ENCODE data around the gene IQGAP2. TPM values are rescaled to one million over a fixed set of nuclear protein-coding genes. Genes with fewer than 3 reads are reported as not detected.

Gene IQGAP2
- total RNA-seq, 6 donors from 2014 or later, result 24.3 to 57.6 (median 28.9) TPM

DNA sequence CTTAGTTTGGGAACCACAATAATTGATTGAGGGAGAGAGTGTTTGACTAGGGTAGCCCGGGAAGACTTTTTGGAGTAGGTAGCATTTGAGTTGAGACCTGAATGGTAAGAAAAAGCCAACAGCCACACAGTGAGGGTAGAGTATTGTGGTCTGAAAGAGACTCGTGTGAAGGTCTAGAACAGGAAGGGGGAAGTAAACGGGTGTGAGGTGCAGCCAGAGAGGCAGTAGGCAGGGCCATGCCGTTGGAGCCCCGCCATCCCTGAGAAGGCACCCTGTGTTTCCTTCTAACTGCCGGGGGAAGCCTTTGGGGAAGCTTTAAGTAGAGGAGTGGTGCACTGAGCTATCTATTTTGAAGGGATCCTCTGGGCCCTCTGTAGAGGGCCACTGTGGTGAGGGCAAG lies 223.7 kb downstream of the IQGAP2 start:
- peak; percentile 24 to 46 for ATAC-seq (ENCODE audit: low FRiP score in 2 of 2)
- no peaks in the 10 kb centered on the region for H3K27me3 ChIP-seq
- H3K9me3 ChIP-seq, result no peaks in the 10 kb centered on the region
- peaks cover 0 to 4% (median 2%) of the 10 kb centered on the region in 4 donors for H3K4me1 ChIP-seq
- no peaks in the 10 kb centered on the region for H3K36me3 ChIP-seq
- no peak overlapping the region for H3K27ac ChIP-seq
- no peak for DNase-seq
- 64 to 68% methylated on average over 6 of the region's 6 CpGs for WGBS, 2 donors
- no peak for TF ChIP-seq POLR2A (IDR thresholded peaks at IDR 0.05)
- TF ChIP-seq, protein P1, sequence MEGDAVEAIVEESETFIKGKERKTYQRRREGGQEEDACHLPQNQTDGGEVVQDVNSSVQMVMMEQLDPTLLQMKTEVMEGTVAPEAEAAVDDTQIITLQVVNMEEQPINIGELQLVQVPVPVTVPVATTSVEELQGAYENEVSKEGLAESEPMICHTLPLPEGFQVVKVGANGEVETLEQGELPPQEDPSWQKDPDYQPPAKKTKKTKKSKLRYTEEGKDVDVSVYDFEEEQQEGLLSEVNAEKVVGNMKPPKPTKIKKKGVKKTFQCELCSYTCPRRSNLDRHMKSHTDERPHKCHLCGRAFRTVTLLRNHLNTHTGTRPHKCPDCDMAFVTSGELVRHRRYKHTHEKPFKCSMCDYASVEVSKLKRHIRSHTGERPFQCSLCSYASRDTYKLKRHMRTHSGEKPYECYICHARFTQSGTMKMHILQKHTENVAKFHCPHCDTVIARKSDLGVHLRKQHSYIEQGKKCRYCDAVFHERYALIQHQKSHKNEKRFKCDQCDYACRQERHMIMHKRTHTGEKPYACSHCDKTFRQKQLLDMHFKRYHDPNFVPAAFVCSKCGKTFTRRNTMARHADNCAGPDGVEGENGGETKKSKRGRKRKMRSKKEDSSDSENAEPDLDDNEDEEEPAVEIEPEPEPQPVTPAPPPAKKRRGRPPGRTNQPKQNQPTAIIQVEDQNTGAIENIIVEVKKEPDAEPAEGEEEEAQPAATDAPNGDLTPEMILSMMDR (IDR thresholded peaks at IDR 0.05), result no peak
- no peak for TF ChIP-seq POLR2AphosphoS5 (IDR thresholded peaks at IDR 0.05)
- TF ChIP-seq EP300 (IDR thresholded peaks at IDR 0.05), result no peak
- H3K4me3 ChIP-seq, result no peak overlapping the region

GRCh38 chr5:76634661-76635060 lies 231.6 kb downstream of the IQGAP2 start:
- 46 to 99% methylated on average over 4 of the region's 4 CpGs for WGBS, 2 donors

GRCh38 chr5:76637490-76637889 lies 234.4 kb downstream of the IQGAP2 start:
- ATAC-seq (ENCODE audit: low FRiP score in 2 of 2) (no peak), DNase-seq (no peak)
- Histone ChIP-seq H3K27ac (no peak overlapping the region), H3K27me3 (no peaks in the 10 kb centered on the region), H3K4me1 (peaks cover 0 to 6% (median 0%) of the 10 kb centered on the region in 4 donors), H3K9me3 (no peaks in the 10 kb centered on the region), H3K4me3 (no peak overlapping the region), H3K36me3 (peaks cover 0 to 4% (median 0%) of the 10 kb centered on the region in 4 donors)
- WGBS, 2 donors, result 92% methylated on average over 2 of the region's 2 CpGs
- TF ChIP-seq, protein P1 (IDR thresholded peaks at IDR 0.05), result no peak
- TF ChIP-seq POLR2A (IDR thresholded peaks at IDR 0.05), result no peak
- TF ChIP-seq POLR2AphosphoS5 (IDR thresholded peaks at IDR 0.05), result no peak
- TF ChIP-seq EP300 (IDR thresholded peaks at IDR 0.05), result no peak

More at GRCh38 chr5:76634661-76635060, 231.6 kb downstream of the IQGAP2 start:
- Histone ChIP-seq H3K36me3 (no peaks in the 10 kb centered on the region), H3K27ac (no peak overlapping the region), H3K9me3 (no peaks in the 10 kb centered on the region), H3K27me3 (no peaks in the 10 kb centered on the region), H3K4me1 (peaks cover 0 to 6% (median 0%) of the 10 kb centered on the region in 4 donors), H3K4me3 (no peak overlapping the region)
- ATAC-seq (ENCODE audit: low FRiP score in 2 of 2) (no peak), DNase-seq (no peak)
- TF ChIP-seq POLR2A (IDR thresholded peaks at IDR 0.05), result no peak
- TF ChIP-seq POLR2AphosphoS5 (IDR thresholded peaks at IDR 0.05), result no peak
- no peak for TF ChIP-seq EP300 (IDR thresholded peaks at IDR 0.05)
- TF ChIP-seq, protein P1 (IDR thresholded peaks at IDR 0.05), result no peak

GRCh38 chr5:76638479-76638878 lies 235.4 kb downstream of the IQGAP2 start:
- H3K4me3 ChIP-seq, result no peak overlapping the region
- WGBS, 2 donors, result 47 to 81% methylated on average over 1 of the region's 1 CpG
- TF ChIP-seq POLR2AphosphoS5 (IDR thresholded peaks at IDR 0.05) (no peak), POLR2A (IDR thresholded peaks at IDR 0.05) (no peak), EP300 (IDR thresholded peaks at IDR 0.05) (no peak)
- TF ChIP-seq, protein P1 (IDR thresholded peaks at IDR 0.05), result no peak
- ATAC-seq (ENCODE audit: low FRiP score in 2 of 2), result no peak
- H3K27me3 ChIP-seq, result no peaks in the 10 kb centered on the region
- no peaks in the 10 kb centered on the region for H3K9me3 ChIP-seq
- H3K4me1 ChIP-seq, result peaks cover 0 to 6% (median 0%) of the 10 kb centered on the region in 4 donors
- no peak overlapping the region for H3K27ac ChIP-seq
- no peak for DNase-seq
- H3K36me3 ChIP-seq, result peaks cover 0 to 6% (median 0%) of the 10 kb centered on the region in 4 donors

DNA sequence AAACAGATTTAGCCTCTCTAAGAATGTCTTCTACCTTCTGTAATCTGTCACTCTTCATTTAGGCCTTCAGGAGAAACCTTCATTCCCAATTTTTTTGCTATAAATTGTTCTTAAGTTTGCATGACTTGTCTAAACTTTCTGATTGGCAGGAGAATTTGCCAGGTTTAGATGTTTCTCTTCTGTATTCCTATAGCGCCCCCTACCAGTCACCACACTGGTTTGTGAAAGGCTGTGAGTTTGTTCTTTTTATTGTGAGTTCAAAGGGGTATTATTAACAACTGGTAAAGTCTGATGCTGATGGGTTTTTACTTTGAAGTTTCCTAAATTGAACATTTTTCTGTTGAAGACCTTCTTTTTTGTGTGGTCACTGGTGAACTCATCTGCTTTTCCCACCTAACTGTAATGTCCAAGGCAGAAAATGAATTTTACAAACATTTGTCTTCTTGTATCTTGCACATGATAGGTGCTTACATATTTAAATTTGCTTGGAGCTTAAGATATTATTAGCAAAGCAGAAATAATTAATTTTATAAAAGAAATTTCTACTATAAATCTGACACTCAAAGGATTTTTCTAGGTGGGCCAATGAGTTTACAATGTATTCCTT lies 238.5 kb downstream of the IQGAP2 start:
- WGBS, 2 donors, result 8 to 14% methylated on average over 1 of the region's 1 CpG
- Histone ChIP-seq H3K4me1 (peaks cover 0 to 6% (median 0%) of the 10 kb centered on the region in 4 donors), H3K4me3 (no peak overlapping the region), H3K27ac (no peak overlapping the region), H3K9me3 (no peaks in the 10 kb centered on the region), H3K36me3 (peaks cover 0 to 6% (median 0%) of the 10 kb centered on the region in 4 donors), H3K27me3 (no peaks in the 10 kb centered on the region)
- no peak for TF ChIP-seq POLR2AphosphoS5 (IDR thresholded peaks at IDR 0.05)
- TF ChIP-seq, protein P1 (IDR thresholded peaks at IDR 0.05), result peak; percentile 35 to 61 (median 58)
- ATAC-seq (ENCODE audit: low FRiP score in 2 of 2), result peak in 1 of 2 donors; percentile 68
- DNase-seq, result peak in 1 of 2 donors; percentile 39
